GM04503 (cell line): ENCODE results near the gene MIF.
"Not testable (repeated sequence)": the region's sequence is repeated elsewhere in the genome, so short reads cannot be mapped to it uniquely, and the experiment has no call there.

ENCODE experiments used
- DNase-seq: peaks from one replicate; pipeline ENCODE4 v3.0.0-alpha.2; 2012; ENCODE audit warnings: low read depth

The MIF gene

DNA sequence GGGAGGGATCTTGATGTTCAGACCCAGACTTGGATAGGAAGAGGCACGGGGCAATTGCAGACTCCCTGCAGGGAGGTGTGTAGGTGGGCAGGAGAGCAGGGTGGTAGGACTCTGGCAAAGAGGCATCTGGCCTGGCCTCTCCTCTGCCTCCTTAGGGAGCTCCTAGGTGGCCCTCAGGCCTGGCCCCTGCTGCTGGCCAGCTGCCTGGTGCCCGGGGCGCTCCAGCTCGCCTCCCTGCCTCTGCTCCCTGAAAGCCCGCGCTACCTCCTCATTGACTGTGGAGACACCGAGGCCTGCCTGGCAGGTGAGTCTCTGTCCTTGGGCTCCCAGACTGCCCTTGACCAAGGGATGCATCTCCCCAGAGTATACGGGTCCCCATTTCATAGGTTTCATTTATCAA lies 16.6 kb upstream of the MIF start:
- DNase-seq: no peak

DNA sequence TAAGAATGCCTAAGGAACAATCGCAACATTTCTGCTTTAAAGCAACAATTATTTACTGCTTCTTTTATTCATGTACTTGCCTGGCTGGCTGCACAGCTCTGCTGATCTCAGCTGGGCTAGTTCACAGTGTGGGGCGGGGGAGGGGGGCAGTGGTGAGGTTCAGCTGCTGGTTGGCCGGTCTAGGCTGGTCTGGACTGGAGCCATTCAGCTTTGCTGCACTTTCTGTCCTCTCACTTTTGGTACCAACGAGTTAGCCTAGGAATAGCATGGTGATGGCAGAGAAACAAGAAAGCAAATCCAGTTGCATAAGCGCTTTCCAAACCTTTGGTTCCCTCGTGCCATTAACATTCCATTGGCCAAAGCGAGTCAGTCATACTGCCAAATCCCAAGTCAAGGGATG lies 16.0 kb upstream of the MIF start:
- DNase-seq: no peak

DNA sequence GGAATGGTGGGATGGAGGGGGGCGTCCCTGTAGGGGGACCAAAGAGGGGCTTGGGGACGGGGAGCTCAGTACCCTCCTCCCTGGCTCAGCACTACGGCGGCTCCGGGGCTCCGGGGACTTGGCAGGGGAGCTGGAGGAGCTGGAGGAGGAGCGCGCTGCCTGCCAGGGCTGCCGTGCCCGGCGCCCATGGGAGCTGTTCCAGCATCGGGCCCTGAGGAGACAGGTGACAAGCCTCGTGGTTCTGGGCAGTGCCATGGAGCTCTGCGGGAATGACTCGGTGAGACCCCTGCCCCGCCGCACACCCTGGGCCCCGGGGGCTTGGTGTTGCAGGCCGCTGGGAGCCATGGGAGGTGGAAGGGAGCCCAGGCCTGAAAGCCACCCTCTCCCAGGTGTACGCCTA lies 11.8 kb upstream of the MIF start:
- DNase-seq: no peak

DNA sequence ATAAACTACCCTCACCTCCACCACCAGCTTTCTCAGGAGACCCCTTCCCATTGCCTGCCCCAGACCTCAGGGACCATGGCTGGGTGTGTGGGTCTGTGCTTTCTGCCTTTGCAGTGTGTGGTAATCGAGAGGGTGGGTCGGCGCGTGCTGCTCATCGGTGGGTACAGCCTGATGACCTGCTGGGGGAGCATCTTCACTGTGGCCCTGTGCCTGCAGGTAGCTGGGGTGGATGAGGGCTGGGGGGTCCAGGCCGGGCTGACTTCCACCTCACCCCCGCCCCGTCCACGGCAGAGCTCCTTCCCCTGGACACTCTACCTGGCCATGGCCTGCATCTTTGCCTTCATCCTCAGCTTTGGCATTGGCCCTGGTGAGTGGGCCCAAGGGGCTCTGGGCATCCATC lies 10.5 kb upstream of the MIF start:
- DNase-seq: no peak

DNA sequence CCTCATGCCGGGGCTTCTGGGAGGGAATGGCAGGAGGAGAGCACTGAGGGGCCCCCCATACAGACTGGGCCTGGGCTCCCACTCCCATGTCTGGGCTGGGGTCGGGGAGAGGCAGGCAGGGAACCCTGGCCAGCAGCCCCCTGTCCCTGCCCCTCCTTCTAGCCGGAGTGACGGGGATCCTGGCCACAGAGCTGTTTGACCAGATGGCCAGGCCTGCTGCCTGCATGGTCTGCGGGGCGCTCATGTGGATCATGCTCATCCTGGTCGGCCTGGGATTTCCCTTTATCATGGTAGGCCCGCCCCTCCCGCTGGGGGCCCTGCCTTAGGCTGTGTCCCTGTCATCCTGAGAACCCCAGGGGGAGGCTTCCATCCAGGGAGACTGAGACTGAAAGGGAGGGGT lies 10.0 kb upstream of the MIF start:
- DNase-seq: no peak

DNA sequence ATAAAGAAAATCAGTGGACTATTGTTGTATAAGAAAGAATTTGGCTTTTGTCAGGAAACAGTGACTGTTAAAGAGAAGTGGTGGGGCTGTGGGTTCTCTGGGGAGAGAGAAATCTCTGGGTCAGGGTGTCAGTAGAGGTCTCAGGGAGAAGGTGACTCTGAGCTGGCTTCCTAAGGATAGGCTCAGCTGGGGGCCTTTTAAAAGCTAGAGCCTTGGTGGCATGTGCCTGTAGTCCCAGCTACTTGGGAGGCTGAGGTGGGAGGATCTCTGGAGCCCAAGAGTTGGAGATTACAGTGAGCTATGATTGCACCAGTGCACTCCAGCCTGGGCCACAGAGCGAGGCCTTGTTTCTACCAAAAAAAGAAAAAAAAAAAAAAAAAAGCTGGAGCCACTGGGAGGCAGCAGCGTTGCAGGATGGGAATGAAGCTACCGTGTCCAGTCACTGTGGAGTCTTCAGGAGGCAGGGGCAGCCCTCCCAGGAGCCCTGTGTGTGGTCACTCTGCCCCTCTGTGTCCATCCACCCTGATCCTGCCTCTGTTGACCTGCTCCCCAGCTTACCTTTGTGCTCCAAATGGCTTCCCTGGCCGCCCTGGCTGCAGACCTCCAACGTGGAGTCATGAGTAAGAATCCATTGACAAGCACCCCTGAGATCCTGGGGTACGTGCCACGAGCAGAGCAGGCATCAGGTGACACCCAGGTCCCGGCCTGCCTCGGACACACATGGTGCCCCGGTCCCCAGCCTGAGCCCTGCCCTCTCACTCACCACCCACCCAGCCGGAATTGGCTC lies 5.4 kb upstream of the MIF start:
- DNase-seq: no peak

DNA sequence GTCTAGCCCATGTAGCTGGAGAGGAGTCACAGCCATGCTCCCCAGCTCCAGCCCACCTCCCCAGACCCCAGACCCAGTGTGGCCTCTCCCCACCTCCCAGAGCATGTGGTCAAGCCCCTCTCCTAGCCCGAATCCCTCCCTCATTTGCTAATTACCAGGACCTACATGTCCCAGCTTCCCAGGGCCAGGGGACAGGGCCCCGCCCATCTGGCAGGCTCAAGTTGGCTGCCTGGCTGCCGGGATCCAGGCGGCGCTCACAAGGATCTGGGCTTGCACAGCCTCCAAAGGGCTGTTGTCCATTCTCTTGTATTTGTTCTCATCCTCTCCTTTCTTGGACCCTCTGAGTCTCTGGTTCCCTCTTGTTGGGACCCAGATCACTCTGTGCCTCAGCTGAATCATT lies 4.6 kb upstream of the MIF start:
- no peak for DNase-seq

DNA sequence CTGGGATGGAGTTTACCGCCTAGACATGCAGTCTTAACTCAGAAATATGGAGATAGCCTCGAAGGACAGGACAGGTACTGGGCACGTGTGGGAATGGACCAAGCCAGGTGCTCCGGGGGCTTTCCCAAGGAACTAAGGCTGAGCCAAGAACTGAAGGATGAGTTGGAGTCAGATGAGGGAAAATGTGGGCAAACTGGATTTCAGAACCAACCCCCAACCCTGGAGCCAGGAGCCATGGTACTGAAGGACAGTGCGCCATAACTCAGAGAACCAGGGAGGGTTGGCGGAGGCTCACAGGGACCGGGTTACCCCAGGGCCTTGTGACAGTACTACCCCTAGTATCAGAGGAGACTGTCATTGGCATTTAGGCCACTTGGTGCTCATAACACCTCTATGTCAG lies 2.5 kb upstream of the MIF start:
- no peak for DNase-seq

DNA sequence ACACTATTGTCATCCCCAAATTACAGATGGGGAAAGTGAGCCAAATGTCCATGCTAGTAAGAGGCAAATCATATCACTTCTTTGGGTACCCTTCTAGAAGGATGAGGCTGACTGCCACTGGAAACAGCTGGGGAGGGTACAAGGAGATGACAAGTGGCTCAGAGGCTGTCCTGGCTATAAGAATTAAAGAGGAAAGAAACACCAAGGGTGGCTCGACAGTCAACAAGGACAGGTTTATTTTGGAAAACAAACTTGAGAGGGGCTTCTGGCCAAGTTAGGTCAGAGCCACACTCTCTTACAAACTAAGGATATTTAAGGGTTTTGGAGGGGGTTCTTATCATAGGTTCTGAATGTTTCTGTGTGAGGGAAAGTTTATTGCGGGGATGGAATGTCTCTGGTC lies 2.1 kb upstream of the MIF start:
- DNase-seq: no peak

DNA sequence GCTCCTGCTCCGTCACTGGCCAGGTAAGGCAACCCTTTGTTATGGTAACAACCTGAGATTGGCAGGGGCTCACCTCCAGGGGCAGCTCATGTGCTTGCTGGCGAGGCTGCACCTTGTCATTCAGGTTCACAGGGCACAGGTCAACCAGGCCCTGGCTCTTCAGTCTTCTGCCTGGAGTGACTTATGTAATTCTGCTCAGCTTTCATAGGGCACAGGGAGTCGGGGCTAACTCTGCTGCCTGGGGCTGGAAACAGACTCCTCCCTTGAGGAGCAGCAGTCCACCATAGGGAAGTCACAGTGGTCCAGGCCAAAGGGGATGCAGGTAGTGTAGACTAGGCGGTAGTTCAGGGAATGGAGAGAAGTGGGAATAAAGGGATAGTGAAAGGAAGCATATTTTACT lies 1.5 kb upstream of the MIF start:
- DNase-seq: no peak

DNA sequence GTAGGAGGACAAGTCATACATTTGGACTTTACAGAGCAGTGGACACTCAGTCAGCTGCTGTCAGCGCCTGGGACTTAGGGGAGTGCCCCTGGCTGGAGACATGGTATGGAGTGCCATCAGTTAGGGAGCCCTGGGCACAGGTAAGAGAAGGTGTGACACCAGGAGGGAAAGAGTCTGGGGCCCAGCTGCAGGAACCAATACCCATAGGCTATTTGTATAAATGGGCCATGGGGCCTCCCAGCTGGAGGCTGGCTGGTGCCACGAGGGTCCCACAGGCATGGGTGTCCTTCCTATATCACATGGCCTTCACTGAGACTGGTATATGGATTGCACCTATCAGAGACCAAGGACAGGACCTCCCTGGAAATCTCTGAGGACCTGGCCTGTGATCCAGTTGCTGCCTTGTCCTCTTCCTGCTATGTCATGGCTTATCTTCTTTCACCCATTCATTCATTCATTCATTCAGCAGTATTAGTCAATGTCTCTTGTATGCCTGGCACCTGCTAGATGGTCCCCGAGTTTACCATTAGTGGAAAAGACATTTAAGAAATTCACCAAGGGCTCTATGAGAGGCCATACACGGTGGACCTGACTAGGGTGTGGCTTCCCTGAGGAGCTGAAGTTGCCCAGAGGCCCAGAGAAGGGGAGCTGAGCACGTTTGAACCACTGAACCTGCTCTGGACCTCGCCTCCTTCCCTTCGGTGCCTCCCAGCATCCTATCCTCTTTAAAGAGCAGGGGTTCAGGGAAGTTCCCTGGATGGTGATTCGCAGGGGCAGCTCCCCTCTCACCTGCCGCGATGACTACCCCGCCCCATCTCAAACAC lies 850 bp upstream of the MIF start:
- DNase-seq: no peak

DNA sequence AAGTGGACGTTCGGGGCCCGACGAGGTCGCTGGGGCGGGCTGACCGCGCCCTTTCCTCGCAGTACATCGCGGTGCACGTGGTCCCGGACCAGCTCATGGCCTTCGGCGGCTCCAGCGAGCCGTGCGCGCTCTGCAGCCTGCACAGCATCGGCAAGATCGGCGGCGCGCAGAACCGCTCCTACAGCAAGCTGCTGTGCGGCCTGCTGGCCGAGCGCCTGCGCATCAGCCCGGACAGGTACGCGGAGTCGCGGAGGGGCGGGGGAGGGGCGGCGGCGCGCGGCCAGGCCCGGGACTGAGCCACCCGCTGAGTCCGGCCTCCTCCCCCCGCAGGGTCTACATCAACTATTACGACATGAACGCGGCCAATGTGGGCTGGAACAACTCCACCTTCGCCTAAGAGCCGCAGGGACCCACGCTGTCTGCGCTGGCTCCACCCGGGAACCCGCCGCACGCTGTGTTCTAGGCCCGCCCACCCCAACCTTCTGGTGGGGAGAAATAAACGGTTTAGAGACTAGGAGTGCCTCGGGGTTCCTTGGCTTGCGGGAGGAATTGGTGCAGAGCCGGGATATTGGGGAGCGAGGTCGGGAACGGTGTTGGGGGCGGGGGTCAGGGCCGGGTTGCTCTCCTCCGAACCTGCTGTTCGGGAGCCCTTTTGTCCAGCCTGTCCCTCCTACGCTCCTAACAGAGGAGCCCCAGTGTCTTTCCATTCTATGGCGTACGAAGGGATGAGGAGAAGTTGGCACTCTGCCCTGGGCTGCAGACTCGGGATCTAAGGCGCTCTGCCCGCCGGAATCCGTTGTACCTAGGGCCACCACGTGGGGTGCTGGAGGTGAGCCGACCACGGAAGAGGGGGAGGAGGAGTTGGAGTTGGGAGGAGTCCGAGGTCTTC lies 771 bp downstream of the MIF start:
- DNase-seq: no peak

DNA sequence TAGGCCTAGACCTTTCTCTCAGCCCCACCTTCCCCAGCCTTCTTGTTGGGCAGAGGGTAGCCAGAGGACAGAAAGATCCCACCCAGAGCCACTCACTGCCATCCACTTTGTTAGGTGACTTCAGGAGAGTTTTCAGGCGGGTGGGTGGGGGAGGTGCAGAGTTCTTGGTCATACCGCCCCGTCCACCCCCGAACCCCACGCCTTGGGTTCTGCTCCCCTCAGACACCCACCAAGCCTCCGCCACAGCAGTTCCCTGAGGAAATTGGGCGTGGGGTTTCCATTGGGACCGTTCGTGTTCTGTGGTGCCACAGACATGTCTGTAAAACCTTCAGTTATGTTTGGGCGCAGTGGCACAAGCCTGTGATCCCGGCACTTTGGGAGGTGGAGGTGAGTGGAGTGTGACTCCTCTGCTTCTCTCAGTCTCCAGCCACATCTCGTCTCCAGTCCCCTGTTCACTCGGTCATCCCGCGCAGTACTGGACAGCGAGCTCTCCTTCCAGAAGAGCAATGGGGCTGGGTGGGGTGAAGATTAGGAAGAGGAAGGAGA lies 1.5 kb downstream of the MIF start:
- DNase-seq: no peak

DNA sequence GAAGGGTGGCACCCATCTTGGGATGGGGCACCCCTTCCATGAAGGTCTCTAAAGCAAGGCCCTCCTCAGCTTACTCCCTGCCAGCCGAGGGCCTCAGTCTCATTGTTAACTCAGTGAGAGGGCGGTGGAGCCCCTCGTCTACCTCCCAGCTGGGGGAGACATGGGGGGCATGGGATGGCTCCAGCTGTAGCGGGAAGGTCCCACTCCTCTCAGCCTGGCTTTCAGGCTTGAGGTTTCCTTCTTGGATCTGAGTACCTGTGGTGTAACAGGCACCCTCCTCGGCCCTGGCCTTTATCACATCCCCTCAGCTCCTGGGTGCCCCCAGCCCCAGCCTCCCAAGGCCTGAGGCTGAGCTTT lies 2.0 kb downstream of the MIF start:
- no peak for DNase-seq

DNA sequence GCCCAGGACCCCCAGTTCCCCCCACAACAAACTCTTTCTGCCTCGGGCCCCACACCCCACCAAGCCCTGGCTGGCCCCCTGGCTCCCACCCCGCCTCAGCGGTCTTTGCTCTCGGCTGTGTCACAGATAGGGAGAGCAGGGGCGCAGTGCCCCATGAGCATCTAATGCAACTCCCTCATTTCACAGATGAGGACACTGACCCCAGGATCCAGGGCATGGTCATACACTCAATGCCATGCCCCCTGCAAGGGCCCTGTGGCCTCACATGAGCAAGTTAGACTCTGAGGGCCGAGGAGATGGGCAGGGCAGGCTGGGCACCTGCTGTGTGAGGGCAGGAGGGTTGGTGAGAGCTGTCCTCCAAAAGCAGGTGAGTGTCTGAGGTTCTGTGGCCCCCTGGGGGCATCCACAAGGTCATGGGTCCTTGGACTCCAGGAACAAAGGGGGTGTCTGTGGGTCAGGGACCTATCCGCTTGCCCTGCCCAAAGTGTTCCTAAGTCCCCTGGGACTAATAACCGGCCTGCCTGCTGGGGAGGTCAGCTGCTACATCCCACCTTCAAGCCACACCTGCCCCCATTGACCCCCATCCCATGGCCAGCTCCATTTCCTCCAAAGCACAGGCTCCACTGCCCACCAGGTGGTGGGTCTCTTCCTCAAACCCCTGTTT lies 2.5 kb downstream of the MIF start:
- no peak for DNase-seq

DNA sequence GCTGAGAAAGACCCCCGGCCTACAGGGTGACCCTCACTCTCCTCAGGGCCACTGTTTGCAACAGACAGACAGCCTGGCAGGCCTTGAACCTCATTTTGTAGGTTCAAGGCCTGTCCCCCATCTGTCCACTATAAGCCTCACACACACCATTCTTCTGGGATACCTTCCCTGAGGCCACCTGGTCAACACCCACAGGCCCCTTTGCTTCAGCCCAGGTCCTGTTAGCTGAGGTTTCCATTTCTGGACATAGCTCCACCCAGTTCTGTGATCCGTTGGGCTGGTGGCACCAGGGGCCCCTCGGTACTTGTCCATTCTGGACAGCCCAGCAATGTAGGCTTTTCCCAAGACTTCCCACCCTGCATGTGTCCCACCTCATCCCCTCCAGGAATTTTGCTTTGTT lies 3.1 kb downstream of the MIF start:
- DNase-seq: no peak

DNA sequence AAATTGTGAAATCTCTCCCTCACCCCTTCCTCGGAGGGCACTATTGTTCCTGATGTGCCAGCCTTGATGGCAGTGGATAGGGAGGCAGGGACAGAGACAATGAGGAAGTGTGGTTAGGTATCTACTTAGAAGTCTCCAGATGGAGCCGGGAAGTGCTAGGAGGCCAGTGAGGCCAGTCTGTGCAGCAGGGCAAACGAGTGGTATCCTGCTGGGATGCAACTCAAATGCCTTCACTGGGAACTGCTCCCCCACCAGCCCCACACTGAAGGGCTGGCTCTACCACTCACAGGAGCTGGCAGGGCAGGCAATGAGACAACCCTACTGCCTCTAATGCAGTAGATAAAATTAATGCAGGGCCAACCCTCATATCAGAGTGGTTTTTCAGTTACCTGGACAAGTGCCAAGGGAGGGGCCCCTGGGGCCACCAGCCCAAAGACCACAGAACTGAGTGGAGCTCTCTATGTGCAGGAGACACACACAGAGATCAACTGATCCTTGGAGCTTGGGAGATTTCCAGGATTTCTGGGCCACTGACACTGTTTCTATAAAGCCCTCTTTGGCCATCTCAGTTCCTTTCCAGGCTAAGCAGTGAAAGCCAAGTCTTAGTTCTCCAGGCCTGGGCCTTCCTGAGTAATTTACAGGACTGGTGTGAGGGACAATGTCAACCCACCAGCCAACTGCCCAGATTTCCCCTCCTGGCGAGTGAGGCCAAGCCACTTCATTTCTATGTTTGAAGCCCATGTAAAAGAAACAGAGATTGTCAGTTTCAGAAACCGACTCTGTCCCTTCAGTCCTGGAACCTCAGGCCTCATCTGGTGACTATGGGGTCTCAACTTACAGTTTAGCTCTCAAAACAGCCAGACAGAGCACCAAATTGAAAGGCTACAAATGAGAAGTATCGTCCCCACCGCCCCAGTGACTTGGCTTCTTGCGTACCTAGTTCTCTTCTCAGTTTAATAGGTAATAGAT lies 4.1 kb downstream of the MIF start:
- DNase-seq: no peak

DNA sequence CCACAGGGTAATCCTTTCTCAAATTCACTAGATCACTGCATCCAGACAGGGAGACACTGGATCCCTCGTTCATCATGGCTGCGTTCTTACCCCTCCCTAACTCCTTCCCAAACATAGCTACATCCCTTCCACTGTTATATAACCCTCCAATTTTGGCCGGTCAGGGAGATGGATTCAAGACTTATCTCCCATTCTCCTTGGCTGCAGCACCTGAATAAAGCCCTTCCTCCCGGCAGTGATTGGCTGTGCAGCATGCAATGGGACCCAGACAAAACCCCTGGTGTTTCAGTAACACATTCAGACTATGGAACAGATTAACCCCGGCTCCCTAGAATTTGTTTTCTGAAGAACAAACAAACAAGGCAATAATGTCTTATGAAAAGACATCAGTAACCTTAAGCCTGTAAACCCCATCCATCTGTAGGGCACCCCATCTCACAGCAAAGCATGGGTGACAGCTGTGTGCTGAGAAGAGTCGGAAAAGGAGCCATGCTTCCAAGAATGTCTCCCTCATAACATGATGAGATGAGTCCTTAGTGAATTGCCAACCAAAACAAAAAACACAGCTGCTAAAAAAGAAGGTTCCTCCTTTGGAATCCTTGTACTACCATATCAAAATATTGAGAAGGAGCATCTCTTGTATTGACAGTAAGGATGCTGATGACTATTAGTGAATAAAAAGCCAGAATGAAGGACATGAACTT lies 5.0 kb downstream of the MIF start:
- DNase-seq: no peak

DNA sequence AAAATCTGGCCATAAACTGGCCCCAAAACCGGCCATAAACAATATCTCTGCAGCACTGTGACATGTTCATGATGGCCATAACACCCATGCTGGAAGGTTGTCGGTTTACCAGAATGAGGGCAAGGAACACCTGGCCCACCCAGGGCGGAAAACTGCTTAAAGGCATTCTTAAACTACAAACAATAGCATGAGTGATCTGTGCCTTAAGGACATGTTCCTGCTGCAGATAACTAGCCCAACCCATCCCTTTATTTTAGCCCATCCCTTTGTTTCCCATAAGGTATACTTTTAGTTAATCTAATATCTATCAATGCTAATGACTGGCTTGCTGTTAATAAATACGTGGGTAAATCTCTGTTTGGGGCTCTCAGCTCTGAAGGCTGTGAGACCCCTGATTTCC lies 6.0 kb downstream of the MIF start:
- DNase-seq: not testable (repeated sequence)

DNA sequence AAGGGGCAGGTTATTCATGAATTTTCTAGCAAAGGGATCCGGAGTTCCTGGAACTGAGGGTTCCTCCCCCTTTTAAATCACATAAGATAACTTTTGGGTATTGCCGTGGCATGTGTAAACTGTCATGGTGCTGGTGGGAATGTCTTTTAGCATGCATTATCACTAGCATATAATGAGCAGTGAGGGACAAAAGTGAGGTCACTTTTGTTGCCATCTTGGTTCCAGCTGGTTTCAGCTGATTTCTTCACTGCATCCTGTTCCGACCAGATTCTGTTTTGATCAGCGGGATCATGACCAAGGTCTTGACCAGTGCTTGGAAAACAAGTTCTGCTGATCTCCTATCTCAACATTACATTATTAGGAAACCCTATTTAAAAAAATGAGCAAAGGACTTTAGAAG lies 7.4 kb downstream of the MIF start:
- no peak for DNase-seq
